H9 (cell line): Measurements from ENCODE around the gene ADGRG2. TPM values are rescaled to one million over a fixed set of nuclear protein-coding genes. Genes with fewer than 3 reads are reported as not detected.

ENCODE experiments used
- DNase-seq: peaks from one replicate; pipeline ENCODE4 v3.0.0-alpha.2; 2017
- H2AFZ ChIP-seq: one replicate; pipeline ENCODE4 v1.6.1; 2013; ENCODE audit warnings: mild to moderate bottlenecking, low read length, control low read depth, moderate library complexity
- H2AK5ac ChIP-seq: 2 replicates; pipeline ENCODE4 v1.6.1; 2013; ENCODE audit warnings: low read length, control low read depth, mixed read lengths; ENCODE audit not compliant: insufficient read length
- H2BK120ac ChIP-seq: one replicate; pipeline ENCODE4 v1.6.1; 2013; ENCODE audit warnings: low read depth, mild to moderate bottlenecking, low read length, control low read depth, inconsistent platforms; ENCODE audit not compliant: poor library complexity, severe bottlenecking
- H2BK12ac ChIP-seq: 2 replicates; pipeline ENCODE4 v1.6.1; 2013; ENCODE audit warnings: low read length, control low read depth, mixed read lengths, low read depth; ENCODE audit not compliant: insufficient read length
- H2BK15ac ChIP-seq: 2 replicates; pipeline ENCODE4 v1.6.1; 2013; ENCODE audit warnings: low read depth, low read length, control low read depth
- H2BK20ac ChIP-seq: one replicate; pipeline ENCODE4 v1.6.1; 2013; ENCODE audit warnings: low read depth, mild to moderate bottlenecking, low read length, control low read depth, inconsistent platforms; ENCODE audit not compliant: poor library complexity, severe bottlenecking
- H2BK5ac ChIP-seq: 2 replicates; pipeline ENCODE4 v1.6.1; 2013; ENCODE audit warnings: low read length, control low read depth, mixed read lengths; ENCODE audit not compliant: insufficient read length
- H3K14ac ChIP-seq: 2 replicates; pipeline ENCODE4 v1.6.1; 2013; ENCODE audit warnings: low read length, control low read depth; ENCODE audit not compliant: insufficient read depth
- H3K18ac ChIP-seq: 2 replicates; pipeline ENCODE4 v1.6.1; 2013; ENCODE audit warnings: low read depth, mild to moderate bottlenecking, mixed read lengths, low read length, control low read depth; ENCODE audit not compliant: insufficient read length
- H3K23ac ChIP-seq: 2 replicates; pipeline ENCODE4 v1.6.1; 2013; ENCODE audit warnings: low read length, control low read depth, mixed read lengths, low read depth; ENCODE audit not compliant: insufficient read length
- H3K23me2 ChIP-seq: 2 replicates; pipeline ENCODE4 v1.6.1; 2013; ENCODE audit warnings: low read depth, mild to moderate bottlenecking, mixed read lengths, low read length, control low read depth; ENCODE audit not compliant: insufficient read length, poor library complexity, severe bottlenecking
- H3K27ac ChIP-seq: 2 replicates; pipeline ENCODE4 v1.5.1; 2013; ENCODE audit warnings: low read length, control low read depth, mixed read lengths, low read depth; ENCODE audit not compliant: insufficient read length
- H3K27me3 ChIP-seq: 2 replicates; pipeline ENCODE4 v1.6.1; 2013; ENCODE audit warnings: low read length, control low read depth, inconsistent platforms; ENCODE audit not compliant: insufficient read depth
- H3K4ac ChIP-seq: 2 replicates; pipeline ENCODE4 v1.6.1; 2013; ENCODE audit warnings: low read depth, mild to moderate bottlenecking, control low read depth, inconsistent platforms, low read length, moderate library complexity
- H3K4me1 ChIP-seq: 2 replicates; pipeline ENCODE4 v1.6.1; 2013; ENCODE audit warnings: low read length, control low read depth, inconsistent platforms; ENCODE audit not compliant: insufficient read depth
- H3K4me2 ChIP-seq: 2 replicates; pipeline ENCODE4 v1.6.1; 2013; ENCODE audit warnings: low read length, control low read depth, mixed read lengths; ENCODE audit not compliant: insufficient read length, insufficient read depth
- H3K56ac ChIP-seq: 2 replicates; pipeline ENCODE4 v1.6.1; 2013; ENCODE audit warnings: low read depth, mild to moderate bottlenecking, mixed read lengths, low read length, control low read depth; ENCODE audit not compliant: insufficient read length
- H3K79me1 ChIP-seq: 2 replicates; pipeline ENCODE4 v1.6.1; 2013; ENCODE audit warnings: low read depth, mild to moderate bottlenecking, moderate library complexity, low read length, control low read depth, inconsistent platforms; ENCODE audit not compliant: insufficient read depth, poor library complexity, severe bottlenecking
- H3K79me2 ChIP-seq: 2 replicates; pipeline ENCODE4 v1.6.1; 2013; ENCODE audit warnings: low read length, control low read depth, inconsistent platforms; ENCODE audit not compliant: insufficient read depth
- H3K9ac ChIP-seq: 2 replicates; pipeline ENCODE4 v1.6.1; 2013; ENCODE audit warnings: low read length, control low read depth, mixed read lengths; ENCODE audit not compliant: insufficient read length; ENCODE audit errors: extremely low read depth
- H3K9me3 ChIP-seq: one replicate; pipeline ENCODE4 v1.6.1; 2013; ENCODE audit warnings: low read depth, low read length, inconsistent platforms; ENCODE audit not compliant: control insufficient read depth
- H3T11ph ChIP-seq: one replicate; pipeline ENCODE4 v1.6.1; 2013; ENCODE audit warnings: mild to moderate bottlenecking, low read length, control low read depth, inconsistent platforms
- H4K20me1 ChIP-seq: one replicate; pipeline ENCODE4 v1.6.1; 2013; ENCODE audit not compliant: control insufficient read depth, insufficient read length, insufficient read depth
- H4K5ac ChIP-seq: 2 replicates; pipeline ENCODE4 v1.6.1; 2013; ENCODE audit warnings: low read depth, mild to moderate bottlenecking, mixed read lengths, low read length, control low read depth; ENCODE audit not compliant: insufficient read length
- H4K8ac ChIP-seq: replicated peaks from 2 replicates; pipeline ENCODE4 v1.6.1; 2013; ENCODE audit warnings: low read length, control low read depth, mixed read lengths, low read depth; ENCODE audit not compliant: insufficient read length
- H4K91ac ChIP-seq: 2 replicates; pipeline ENCODE4 v1.6.1; 2013; ENCODE audit warnings: low read depth, mild to moderate bottlenecking, moderate library complexity, mixed read lengths, low read length, control low read depth; ENCODE audit not compliant: insufficient read length
- H3K27ac Mint-ChIP-seq, 3 experiments: 2 replicates in 2 of 3; 3 replicates in 1 of 3; pipeline ENCODE4 v1.8.0; 2020 to 2021; ENCODE audit warnings: mixed read lengths in 3 of 3, mild to moderate bottlenecking in 1 of 3, moderate library complexity in 1 of 3
- H3K27me3 Mint-ChIP-seq: 2 replicates; pipeline ENCODE4 v1.8.0; 2021; ENCODE audit warnings: low read depth, mild to moderate bottlenecking, moderate library complexity, mixed read lengths
- H3K36me3 Mint-ChIP-seq, 3 experiments: 2 replicates in 2 of 3; 3 replicates in 1 of 3; pipeline ENCODE4 v1.8.0; 2020 to 2021; ENCODE audit warnings: low read depth in 3 of 3, mixed read lengths in 3 of 3; ENCODE audit not compliant: insufficient read depth in 1 of 3
- H3K4me1 Mint-ChIP-seq, 2 experiments: 2 replicates each; pipeline ENCODE4 v1.8.0; 2020; ENCODE audit warnings: mixed read lengths in 2 of 2
- H3K4me3 Mint-ChIP-seq, 2 experiments: 2 replicates in 1 of 2; 3 replicates in 1 of 2; pipeline ENCODE4 v1.8.0; 2020 to 2021; ENCODE audit warnings: mild to moderate bottlenecking in 2 of 2, mixed read lengths in 2 of 2, moderate library complexity in 1 of 2
- H3K9me3 Mint-ChIP-seq, 2 experiments: 2 replicates in 1 of 2; 3 replicates in 1 of 2; pipeline ENCODE4 v1.8.0; 2020; ENCODE audit warnings: mild to moderate bottlenecking in 2 of 2, mixed read lengths in 2 of 2, moderate library complexity in 1 of 2
- WGBS: extraction: QIAGEN DNeasy Blood & Tissue Kit; methylation state at CpG from one replicate; pipeline ENCODE4 v1.1.7; 2013; ENCODE audit warnings: missing lambda C conversion rate, low lambda C conversion rate, mixed read lengths; ENCODE audit not compliant: insufficient read length; ENCODE audit errors: extremely low coverage; 5-methylcytosine and 5-hydroxymethylcytosine counted together
- total RNA-seq: library from RNA; stranded (reverse); gene quantifications from 2 replicates; pipeline ENCODE4 v1.2.1, GENCODE V29; 2021
- TF ChIP-seq, protein P1 (sequence below): fragments of 200-600 bp; sonication (generic); conservative IDR thresholded peaks from 3 replicates; pipeline ENCODE4 v1.8.0; 2021; ENCODE audit warnings: antibody characterized with exemption, mild to moderate bottlenecking

Gene ADGRG2
- total RNA-seq, 1 experiment from 2014 or later, result 6.8 TPM

DNA sequence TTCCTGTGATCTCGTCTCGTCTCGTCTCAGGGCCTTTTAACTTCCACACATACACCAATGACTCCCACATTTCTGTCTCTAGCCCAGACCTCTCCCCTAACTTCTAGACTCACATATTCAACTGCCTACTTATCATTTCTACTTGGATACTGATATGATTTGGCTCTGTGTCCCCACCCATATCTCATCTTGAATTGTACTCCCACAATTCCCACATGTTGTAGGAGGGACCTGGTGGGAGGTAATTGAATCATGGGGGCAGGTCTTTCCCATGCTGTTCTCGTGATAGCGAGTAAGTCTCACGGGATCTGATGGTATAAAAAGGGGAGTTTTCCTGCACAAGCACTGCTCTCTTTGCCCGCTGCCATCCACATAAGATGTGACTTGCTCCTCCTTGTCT lies 147.3 kb downstream of the ADGRG2 start:
- no peak overlapping the region for H2BK5ac ChIP-seq
- WGBS, result no CpG with 5 or more reads among the region's 7 CpGs
- H3K4me3 Mint-ChIP-seq, result no peak overlapping the region

More for the DNA sequence above, 147.3 kb downstream of the ADGRG2 start:
- H3K27ac ChIP-seq, result no peak overlapping the region
- H3K18ac ChIP-seq, result no peak overlapping the region
- no peak overlapping the region for H2BK120ac ChIP-seq
- H2BK20ac ChIP-seq, result no peak overlapping the region
- DNase-seq, result no peak
- no peak overlapping the region for H2AFZ ChIP-seq
- peaks cover 57% of the 10 kb centered on the region in 2 experiments for H3K9me3 Mint-ChIP-seq
- no peaks in the 10 kb centered on the region for H3K79me1 ChIP-seq
- H3K4me1 ChIP-seq, result no peaks in the 10 kb centered on the region
- no peak overlapping the region for H3K56ac ChIP-seq
- H3K23me2 ChIP-seq, result no peaks in the 10 kb centered on the region
- no peaks in the 10 kb centered on the region for H4K20me1 ChIP-seq
- no peak overlapping the region for H4K5ac ChIP-seq
- H3K27me3 Mint-ChIP-seq, result peaks cover 1% of the 10 kb centered on the region
- peaks cover 0 to 9% (median 5%) of the 10 kb centered on the region in 3 experiments; a peak in 4 of 7 replicates for H3K36me3 Mint-ChIP-seq
- H3K27me3 ChIP-seq, result no peaks in the 10 kb centered on the region
- peaks cover 25% of the 10 kb centered on the region for H3K9me3 ChIP-seq
- H3K27ac Mint-ChIP-seq, result no peak overlapping the region
- H3K4me2 ChIP-seq, result no peak overlapping the region
- no peak overlapping the region for H3T11ph ChIP-seq
- H2BK15ac ChIP-seq, result no peak overlapping the region
- H3K79me2 ChIP-seq, result no peaks in the 10 kb centered on the region
- H3K23ac ChIP-seq, result no peak overlapping the region
- no peak overlapping the region for H4K91ac ChIP-seq
- no peaks in the 10 kb centered on the region for H3K4me1 Mint-ChIP-seq
- TF ChIP-seq, protein P1, sequence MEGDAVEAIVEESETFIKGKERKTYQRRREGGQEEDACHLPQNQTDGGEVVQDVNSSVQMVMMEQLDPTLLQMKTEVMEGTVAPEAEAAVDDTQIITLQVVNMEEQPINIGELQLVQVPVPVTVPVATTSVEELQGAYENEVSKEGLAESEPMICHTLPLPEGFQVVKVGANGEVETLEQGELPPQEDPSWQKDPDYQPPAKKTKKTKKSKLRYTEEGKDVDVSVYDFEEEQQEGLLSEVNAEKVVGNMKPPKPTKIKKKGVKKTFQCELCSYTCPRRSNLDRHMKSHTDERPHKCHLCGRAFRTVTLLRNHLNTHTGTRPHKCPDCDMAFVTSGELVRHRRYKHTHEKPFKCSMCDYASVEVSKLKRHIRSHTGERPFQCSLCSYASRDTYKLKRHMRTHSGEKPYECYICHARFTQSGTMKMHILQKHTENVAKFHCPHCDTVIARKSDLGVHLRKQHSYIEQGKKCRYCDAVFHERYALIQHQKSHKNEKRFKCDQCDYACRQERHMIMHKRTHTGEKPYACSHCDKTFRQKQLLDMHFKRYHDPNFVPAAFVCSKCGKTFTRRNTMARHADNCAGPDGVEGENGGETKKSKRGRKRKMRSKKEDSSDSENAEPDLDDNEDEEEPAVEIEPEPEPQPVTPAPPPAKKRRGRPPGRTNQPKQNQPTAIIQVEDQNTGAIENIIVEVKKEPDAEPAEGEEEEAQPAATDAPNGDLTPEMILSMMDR, result no peak
- no peak overlapping the region for H3K4ac ChIP-seq
- H2AK5ac ChIP-seq, result no peak overlapping the region
- no peak overlapping the region for H3K14ac ChIP-seq
- H3K9ac ChIP-seq, result no peak overlapping the region
- no peak overlapping the region for H2BK12ac ChIP-seq
- H4K8ac ChIP-seq, result no peak overlapping the region
